ENCODE measurements around the gene TMEM132D.

Gene TMEM132D

GRCh38 chr12:129428240-129428936 is 475.4 kb downstream of the TMEM132D start:
- Histone ChIP-seq H3K36me3 (ENCODE audit: control insufficient read depth in 1 of 2, insufficient read depth in 2 of 2, low read length in 2 of 2) (no peaks in the 10 kb centered on the region), H3K27ac (ENCODE audit: low read length) (no peak overlapping the region), H3K27me3 (ENCODE audit: low read depth, low read length) (no peaks in the 10 kb centered on the region), H3K4me3 (ENCODE audit: low read depth in 1 of 2, low read length in 2 of 2) (no peak overlapping the region), H3K4me1 (ENCODE audit: control insufficient read depth in 1 of 2, insufficient read depth in 2 of 2, low read length in 2 of 2) (no peaks in the 10 kb centered on the region), H3K9me3 (ENCODE audit: control insufficient read depth in 1 of 2, low read length in 2 of 2) (peaks cover 0 to 4% of the 10 kb centered on the region in 2 donors)

GRCh38 chr12:129423041-129423580 is 480.7 kb downstream of the TMEM132D start:
- Histone ChIP-seq H3K27ac (ENCODE audit: low read length) (no peak overlapping the region), H3K27me3 (ENCODE audit: low read depth, low read length) (no peaks in the 10 kb centered on the region), H3K9me3 (ENCODE audit: control insufficient read depth in 1 of 2, low read length in 2 of 2) (peaks cover 0 to 4% of the 10 kb centered on the region in 2 donors), H3K4me1 (ENCODE audit: control insufficient read depth in 1 of 2, insufficient read depth in 2 of 2, low read length in 2 of 2) (no peaks in the 10 kb centered on the region), H3K36me3 (ENCODE audit: control insufficient read depth in 1 of 2, insufficient read depth in 2 of 2, low read length in 2 of 2) (no peaks in the 10 kb centered on the region), H3K4me3 (ENCODE audit: low read depth in 1 of 2, low read length in 2 of 2) (no peak overlapping the region)

DNA sequence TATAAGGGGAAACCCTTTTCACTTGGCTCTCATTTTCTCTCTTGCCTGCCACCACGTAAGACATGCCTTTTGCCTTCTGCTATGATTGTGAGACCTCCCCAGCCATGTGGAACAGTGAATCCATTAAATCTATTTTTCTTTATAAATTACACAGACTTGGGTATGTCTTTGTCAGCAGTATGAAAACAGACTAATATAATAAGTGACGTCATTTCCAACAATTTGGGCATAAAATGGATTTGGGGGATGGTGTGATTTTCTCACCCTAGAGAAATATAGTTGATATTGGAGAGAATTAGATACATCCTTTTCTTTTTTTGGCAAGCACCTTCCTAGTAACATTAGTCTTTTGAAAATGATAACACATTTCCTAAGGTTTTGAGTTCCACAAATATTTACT is 490.5 kb downstream of the TMEM132D start:
- no peaks in the 10 kb centered on the region for H3K4me1 ChIP-seq (ENCODE audit: control insufficient read depth in 1 of 2, insufficient read depth in 2 of 2, low read length in 2 of 2)
- H3K27ac ChIP-seq (ENCODE audit: low read length): no peak overlapping the region
- no peaks in the 10 kb centered on the region for H3K9me3 ChIP-seq (ENCODE audit: control insufficient read depth in 1 of 2, low read length in 2 of 2)
- H3K36me3 ChIP-seq (ENCODE audit: control insufficient read depth in 1 of 2, insufficient read depth in 2 of 2, low read length in 2 of 2): no peaks in the 10 kb centered on the region
- no peaks in the 10 kb centered on the region for H3K27me3 ChIP-seq (ENCODE audit: low read depth, low read length)
- no peak overlapping the region for H3K4me3 ChIP-seq (ENCODE audit: low read depth in 1 of 2, low read length in 2 of 2)

DNA sequence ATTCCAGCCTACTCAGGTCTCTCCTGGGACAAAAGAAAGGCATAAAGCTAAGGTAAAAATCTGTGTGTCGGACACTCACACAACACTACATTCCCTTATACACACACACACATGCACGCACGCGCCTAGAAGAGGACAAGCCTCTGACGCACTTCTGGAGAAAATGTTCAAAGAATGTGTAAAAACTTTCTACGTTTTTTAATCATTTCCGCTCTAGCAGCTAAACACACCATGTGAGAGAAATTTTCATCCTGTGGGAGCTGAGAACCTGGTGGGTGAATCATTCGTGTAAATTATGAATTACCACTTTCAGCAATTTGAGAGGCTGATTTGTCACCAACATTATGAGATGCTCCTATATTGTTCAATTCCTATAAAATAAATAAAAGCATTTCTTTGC is 494.5 kb downstream of the TMEM132D start:
- no peaks in the 10 kb centered on the region for H3K4me1 ChIP-seq (ENCODE audit: control insufficient read depth in 1 of 2, insufficient read depth in 2 of 2, low read length in 2 of 2)
- H3K27ac ChIP-seq (ENCODE audit: low read length): no peak overlapping the region
- H3K9me3 ChIP-seq (ENCODE audit: control insufficient read depth in 1 of 2, low read length in 2 of 2): peaks cover 0 to 5% of the 10 kb centered on the region in 2 donors
- no peaks in the 10 kb centered on the region for H3K27me3 ChIP-seq (ENCODE audit: low read depth, low read length)
- H3K36me3 ChIP-seq (ENCODE audit: control insufficient read depth in 1 of 2, insufficient read depth in 2 of 2, low read length in 2 of 2): no peaks in the 10 kb centered on the region
- no peak overlapping the region for H3K4me3 ChIP-seq (ENCODE audit: low read depth in 1 of 2, low read length in 2 of 2)

DNA sequence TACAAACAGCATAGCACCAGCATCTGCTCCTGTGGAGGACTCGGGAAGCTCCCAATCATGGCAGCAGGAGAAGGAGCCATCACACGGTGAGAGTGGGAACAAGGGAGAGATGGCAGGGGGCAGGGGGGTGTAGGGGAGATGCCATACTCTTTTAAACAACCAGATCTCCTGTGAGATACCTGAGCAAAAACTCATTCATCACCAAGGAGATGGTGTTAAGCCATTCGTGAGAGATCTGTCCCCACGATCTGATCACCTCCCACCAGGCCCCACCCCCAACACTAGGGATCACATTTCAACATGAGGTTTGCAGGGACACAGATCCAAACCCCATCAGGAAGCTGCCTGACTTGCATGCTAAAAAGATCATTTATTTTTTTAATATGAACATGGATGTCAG is 499.3 kb downstream of the TMEM132D start:
- no peak overlapping the region for H3K27ac ChIP-seq (ENCODE audit: low read length)
- peaks cover 0 to 5% of the 10 kb centered on the region in 2 donors for H3K9me3 ChIP-seq (ENCODE audit: control insufficient read depth in 1 of 2, low read length in 2 of 2)
- H3K4me1 ChIP-seq (ENCODE audit: control insufficient read depth in 1 of 2, insufficient read depth in 2 of 2, low read length in 2 of 2): no peaks in the 10 kb centered on the region
- H3K4me3 ChIP-seq (ENCODE audit: low read depth in 1 of 2, low read length in 2 of 2): no peak overlapping the region
- H3K36me3 ChIP-seq (ENCODE audit: control insufficient read depth in 1 of 2, insufficient read depth in 2 of 2, low read length in 2 of 2): no peaks in the 10 kb centered on the region
- no peaks in the 10 kb centered on the region for H3K27me3 ChIP-seq (ENCODE audit: low read depth, low read length)

DNA sequence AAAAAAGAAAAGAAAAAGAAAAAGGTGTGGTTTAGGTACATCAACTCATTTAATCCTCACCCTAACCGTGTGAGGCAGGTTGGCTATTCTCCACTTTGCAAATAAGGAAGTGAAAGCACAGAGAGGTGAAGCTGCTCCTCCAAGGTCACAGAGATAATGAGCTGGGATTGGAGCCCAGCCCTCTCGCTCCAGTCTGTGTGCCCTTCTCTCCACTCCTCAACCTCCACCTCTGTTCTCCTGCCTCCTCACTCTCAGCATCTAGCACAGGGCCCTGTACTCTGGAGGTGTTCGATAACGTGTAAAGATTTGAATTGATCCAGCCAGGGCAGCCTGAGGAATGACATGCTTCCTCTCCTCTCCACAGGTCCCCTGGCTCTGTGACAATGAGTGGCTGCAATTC is 502.3 kb downstream of the TMEM132D start:
- H3K27me3 ChIP-seq (ENCODE audit: low read depth, low read length): no peaks in the 10 kb centered on the region
- no peaks in the 10 kb centered on the region for H3K4me1 ChIP-seq (ENCODE audit: control insufficient read depth in 1 of 2, insufficient read depth in 2 of 2, low read length in 2 of 2)
- H3K9me3 ChIP-seq (ENCODE audit: control insufficient read depth in 1 of 2, low read length in 2 of 2): peaks cover 3 to 13% of the 10 kb centered on the region in 2 donors
- H3K27ac ChIP-seq (ENCODE audit: low read length): no peak overlapping the region
- no peak overlapping the region for H3K4me3 ChIP-seq (ENCODE audit: low read depth in 1 of 2, low read length in 2 of 2)
- no peaks in the 10 kb centered on the region for H3K36me3 ChIP-seq (ENCODE audit: control insufficient read depth in 1 of 2, insufficient read depth in 2 of 2, low read length in 2 of 2)

DNA sequence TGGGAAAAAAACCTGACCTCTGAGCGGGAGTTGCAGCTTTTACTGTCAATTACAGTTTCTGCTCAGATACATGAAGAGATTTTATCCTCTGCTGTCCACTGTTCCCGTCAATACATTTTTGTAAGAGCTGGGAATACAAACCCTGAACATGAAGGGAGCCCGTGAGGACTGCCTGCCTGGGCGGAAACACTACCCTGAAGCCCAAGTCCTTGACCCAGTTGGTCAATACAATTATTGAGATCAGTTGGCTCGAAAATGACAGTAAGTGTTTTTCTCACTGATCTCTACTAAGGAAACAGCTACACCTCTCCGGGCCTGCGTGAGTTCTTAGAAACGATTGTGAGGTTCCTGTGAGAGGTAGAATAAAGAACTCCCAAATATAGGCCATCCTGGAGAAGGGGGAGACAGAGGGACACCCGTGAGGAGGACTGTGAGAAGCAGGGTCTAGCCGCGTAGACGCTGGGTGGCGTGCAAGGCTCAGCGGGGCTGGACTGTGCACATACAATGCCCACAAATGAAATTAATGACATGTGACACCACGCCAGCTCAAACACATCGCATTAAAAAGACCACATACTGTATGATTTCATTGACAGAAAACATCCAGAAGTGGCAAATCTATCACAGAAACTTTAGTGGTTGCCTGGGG is 509.5 kb downstream of the TMEM132D start:
- Histone ChIP-seq H3K9me3 (ENCODE audit: control insufficient read depth in 1 of 2, low read length in 2 of 2) (peaks cover 3 to 8% of the 10 kb centered on the region in 2 donors), H3K4me1 (ENCODE audit: control insufficient read depth in 1 of 2, insufficient read depth in 2 of 2, low read length in 2 of 2) (no peaks in the 10 kb centered on the region), H3K27me3 (ENCODE audit: low read depth, low read length) (no peaks in the 10 kb centered on the region), H3K36me3 (ENCODE audit: control insufficient read depth in 1 of 2, insufficient read depth in 2 of 2, low read length in 2 of 2) (no peaks in the 10 kb centered on the region), H3K4me3 (ENCODE audit: low read depth in 1 of 2, low read length in 2 of 2) (no peak overlapping the region), H3K27ac (ENCODE audit: low read length) (no peak overlapping the region)

- H3K27me3 ChIP-seq (ENCODE audit: low read depth, low read length): no peaks in the 10 kb centered on the region
- H3K27ac ChIP-seq (ENCODE audit: low read length): no peak overlapping the region
- no peaks in the 10 kb centered on the region for H3K4me1 ChIP-seq (ENCODE audit: control insufficient read depth in 1 of 2, insufficient read depth in 2 of 2, low read length in 2 of 2)
- H3K36me3 ChIP-seq (ENCODE audit: control insufficient read depth in 1 of 2, insufficient read depth in 2 of 2, low read length in 2 of 2): no peaks in the 10 kb centered on the region
- H3K9me3 ChIP-seq (ENCODE audit: control insufficient read depth in 1 of 2, low read length in 2 of 2): peaks cover 3 to 8% of the 10 kb centered on the region in 2 donors
- H3K4me3 ChIP-seq (ENCODE audit: low read depth in 1 of 2, low read length in 2 of 2): no peak overlapping the region
Observed at GRCh38 chr12:129393357-129393937, 510.4 kb downstream of the TMEM132D start.

- no peak overlapping the region for H3K27ac ChIP-seq (ENCODE audit: low read length)
- no peaks in the 10 kb centered on the region for H3K9me3 ChIP-seq (ENCODE audit: control insufficient read depth in 1 of 2, low read length in 2 of 2)
Observed at GRCh38 chr12:129385637-129385990, 518.2 kb downstream of the TMEM132D start.

GRCh38 chr12:129383956-129384355 is 519.9 kb downstream of the TMEM132D start:
- Histone ChIP-seq H3K27me3 (ENCODE audit: low read depth, low read length) (no peaks in the 10 kb centered on the region), H3K4me3 (ENCODE audit: low read depth in 1 of 2, low read length in 2 of 2) (no peak overlapping the region), H3K9me3 (ENCODE audit: control insufficient read depth in 1 of 2, low read length in 2 of 2) (no peaks in the 10 kb centered on the region), H3K27ac (ENCODE audit: low read length) (no peak overlapping the region), H3K4me1 (ENCODE audit: control insufficient read depth in 1 of 2, insufficient read depth in 2 of 2, low read length in 2 of 2) (no peaks in the 10 kb centered on the region), H3K36me3 (ENCODE audit: control insufficient read depth in 1 of 2, insufficient read depth in 2 of 2, low read length in 2 of 2) (no peaks in the 10 kb centered on the region)

More at GRCh38 chr12:129385637-129385990, 518.2 kb downstream of the TMEM132D start:
- no peaks in the 10 kb centered on the region for H3K4me1 ChIP-seq (ENCODE audit: control insufficient read depth in 1 of 2, insufficient read depth in 2 of 2, low read length in 2 of 2)
- H3K27me3 ChIP-seq (ENCODE audit: low read depth, low read length): no peaks in the 10 kb centered on the region
- no peak overlapping the region for H3K4me3 ChIP-seq (ENCODE audit: low read depth in 1 of 2, low read length in 2 of 2)
- H3K36me3 ChIP-seq (ENCODE audit: control insufficient read depth in 1 of 2, insufficient read depth in 2 of 2, low read length in 2 of 2): no peaks in the 10 kb centered on the region

DNA sequence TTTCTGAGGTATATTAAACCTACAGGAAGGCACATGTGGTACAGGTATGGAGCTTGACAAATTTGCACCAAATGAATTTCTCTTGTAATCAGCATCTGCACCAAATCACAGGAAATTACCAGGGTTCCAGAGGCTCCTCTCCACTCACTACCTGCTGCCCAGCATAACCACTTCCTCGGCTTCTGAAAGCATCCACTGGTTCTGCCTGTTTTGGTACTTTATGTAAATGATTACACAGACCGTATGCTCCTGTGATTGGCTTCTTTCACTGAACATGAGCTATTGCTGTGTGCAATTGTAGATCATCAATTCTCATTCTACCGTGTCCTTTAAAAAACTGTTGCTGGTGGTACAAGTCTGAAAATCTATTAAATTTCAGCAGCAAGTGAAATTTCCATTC is 522.1 kb downstream of the TMEM132D start:
- Histone ChIP-seq H3K36me3 (ENCODE audit: control insufficient read depth in 1 of 2, insufficient read depth in 2 of 2, low read length in 2 of 2) (no peaks in the 10 kb centered on the region), H3K27me3 (ENCODE audit: low read depth, low read length) (no peaks in the 10 kb centered on the region), H3K4me3 (ENCODE audit: low read depth in 1 of 2, low read length in 2 of 2) (no peak overlapping the region), H3K27ac (ENCODE audit: low read length) (no peak overlapping the region), H3K9me3 (ENCODE audit: control insufficient read depth in 1 of 2, low read length in 2 of 2) (peaks cover 0 to 5% of the 10 kb centered on the region in 2 donors), H3K4me1 (ENCODE audit: control insufficient read depth in 1 of 2, insufficient read depth in 2 of 2, low read length in 2 of 2) (no peaks in the 10 kb centered on the region)
